Measurements from ENCODE around the gene C12orf57. TPM values are rescaled to one million over a fixed set of nuclear protein-coding genes. Genes with fewer than 3 reads are reported as not detected.

The C12orf57 gene
- total and polyA plus RNA-seq, 2 of the 13 experiments (the other 11 are each of a cell fraction or from before 2014, with no cell fraction given): 84.0 to 287 TPM

GRCh38 chr12:6965026-6965661 is 21.3 kb downstream of the C12orf57 start (continued):
- TF ChIP-seq HMG20B (CRISPR knock-in tag; conservative IDR thresholded peaks at IDR 0.05) (no peak), ZNF354B (CRISPR knock-in tag; IDR thresholded peaks at IDR 0.05) (no peak), ZNF564 (CRISPR knock-in tag; IDR thresholded peaks at IDR 0.05) (no peak), ZNF24 (IDR thresholded peaks at IDR 0.05) (no peak), AHDC1 (CRISPR knock-in tag; IDR thresholded peaks at IDR 0.05; ENCODE audit: borderline replicate concordance) (no peak), JUN (CRISPR knock-in tag; IDR thresholded peaks at IDR 0.05) (no peak), ZIK1 (CRISPR knock-in tag; IDR thresholded peaks at IDR 0.05; ENCODE audit: borderline replicate concordance, low read depth) (no peak), NFYB (CRISPR knock-in tag; IDR thresholded peaks at IDR 0.05) (no peak), SMAD9 (CRISPR knock-in tag; IDR thresholded peaks at IDR 0.05) (no peak), BRD4 (CRISPR knock-in tag; IDR thresholded peaks at IDR 0.05) (0 out of 2 replicates have a peak, but pooled peaks have one; percentile 32), ZSCAN20 (CRISPR knock-in tag; IDR thresholded peaks at IDR 0.05; ENCODE audit: borderline replicate concordance) (no peak), RFXAP (CRISPR knock-in tag; IDR thresholded peaks at IDR 0.05; ENCODE audit: borderline replicate concordance) (no peak), HNRNPH1 (optimal IDR thresholded peaks at IDR 0.05; ENCODE audit: low read depth, low read length) (no peak), ZNF10 (CRISPR knock-in tag; IDR thresholded peaks at IDR 0.05; ENCODE audit: borderline replicate concordance, low read depth) (no peak), ZNF276 (CRISPR knock-in tag; IDR thresholded peaks at IDR 0.05; ENCODE audit: low read depth) (no peak), ZNF569 (CRISPR knock-in tag; IDR thresholded peaks at IDR 0.05; ENCODE audit: borderline replicate concordance) (no peak), ATF4 (CRISPR knock-in tag; IDR thresholded peaks at IDR 0.05) (no peak), MYPOP (CRISPR knock-in tag; IDR thresholded peaks at IDR 0.05) (0 out of 2 replicates have a peak, but pooled peaks have one; percentile 62), SNAPC2 (CRISPR knock-in tag; IDR thresholded peaks at IDR 0.05) (no peak), PLRG1 (conservative IDR thresholded peaks at IDR 0.05) (no peak), SMAD3 (CRISPR knock-in tag; IDR thresholded peaks at IDR 0.05) (no peak), ONECUT2 (CRISPR knock-in tag; IDR thresholded peaks at IDR 0.05) (no peak)
